ENCODE results near the gene KCNH1. TPM values are rescaled to one million over a fixed set of nuclear protein-coding genes. Genes with fewer than 3 reads are reported as not detected.

Gene KCNH1
- total RNA-seq, 2 donors from 2014 or later: 0.40 to 0.64 TPM

DNA sequence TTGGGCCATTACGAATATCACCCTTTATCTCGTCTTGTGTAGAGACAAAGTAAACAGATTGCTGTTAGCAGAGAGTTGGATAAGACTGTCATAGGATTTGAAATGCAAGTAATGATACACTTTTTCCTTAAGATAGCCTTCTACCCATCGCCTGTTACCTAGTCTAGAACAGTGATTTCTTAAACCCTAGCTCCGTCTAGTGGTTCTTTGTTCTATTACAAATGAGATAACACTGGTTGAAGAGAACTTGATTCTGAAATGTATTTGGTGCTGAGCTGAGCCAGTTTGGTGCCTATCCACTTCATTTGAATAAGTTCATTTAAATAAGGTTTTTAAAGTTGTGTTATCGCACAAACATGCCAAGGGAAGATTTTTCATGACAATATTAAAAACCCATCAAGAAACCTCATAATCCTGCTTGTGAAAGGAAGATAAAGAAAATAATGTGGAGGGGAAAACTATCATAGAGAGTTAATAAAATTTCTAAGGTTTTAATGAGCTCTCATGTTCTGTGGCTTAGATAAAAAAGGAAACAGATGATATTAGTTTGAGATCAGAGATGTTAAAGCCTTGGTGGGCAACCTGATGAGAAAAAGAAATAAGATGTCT, 1.5 kb upstream of the KCNH1 start:
- no peak for TF ChIP-seq CTCF (IDR thresholded peaks at IDR 0.05)
- Histone ChIP-seq H3K9me3 (no peaks in the 10 kb centered on the region), H3K27ac (no peak overlapping the region), H3K27me3 (peaks cover 19% of the 10 kb centered on the region), H3K4me3 (no peak overlapping the region), H3K36me3 (no peaks in the 10 kb centered on the region), H3K9ac (ENCODE audit: low read depth in 2 of 2, low read length in 2 of 2) (no peak overlapping the region), H3K4me1 (peaks cover 4% of the 10 kb centered on the region)
- intact Hi-C loops (cut with DNase I): loop anchor here (2.0 to 10.0 kb wide), 4 partner anchors 119 to 729 kb away; partner anchors contain the start of gene RCOR3
- no peak for DNase-seq

DNA sequence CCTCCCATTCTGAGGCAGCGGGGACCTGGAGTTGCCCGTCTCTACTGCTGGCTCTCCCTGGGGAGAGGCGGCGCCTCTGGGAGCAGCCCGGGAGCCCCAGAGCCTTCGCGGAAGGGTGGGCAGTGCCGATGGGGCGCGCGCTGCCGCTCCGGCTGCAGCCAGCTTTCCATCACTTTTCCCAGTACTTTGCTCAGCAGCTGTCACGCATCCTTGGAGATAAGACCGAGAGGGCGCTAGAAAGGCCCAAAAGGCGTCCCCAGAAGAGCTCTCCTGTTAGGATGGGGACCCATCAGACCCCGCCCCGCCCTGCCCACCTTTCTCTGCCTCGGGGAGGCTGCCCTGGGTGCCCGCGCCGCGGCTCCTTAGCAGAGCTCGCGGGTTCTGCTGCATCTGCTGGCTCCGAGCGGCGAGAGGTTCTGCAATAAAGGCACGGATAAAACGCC, 534 bp downstream of the KCNH1 start:
- Histone ChIP-seq H3K9ac (ENCODE audit: low read depth in 2 of 2, low read length in 2 of 2) (no peak overlapping the region), H3K27ac (no peak overlapping the region), H3K36me3 (no peaks in the 10 kb centered on the region), H3K4me1 (peaks cover 4% of the 10 kb centered on the region), H3K4me3 (peak overlapping the region; percentile 35), H3K27me3 (peaks cover 19% of the 10 kb centered on the region), H3K9me3 (no peaks in the 10 kb centered on the region)
- DNase-seq: no peak
- intact Hi-C loops (cut with DNase I): loop anchor here (10.0 kb wide), 2 partner anchors 121 to 679 kb away; partner anchors contain the start of gene RCOR3
- TF ChIP-seq CTCF (IDR thresholded peaks at IDR 0.05): no peak

DNA sequence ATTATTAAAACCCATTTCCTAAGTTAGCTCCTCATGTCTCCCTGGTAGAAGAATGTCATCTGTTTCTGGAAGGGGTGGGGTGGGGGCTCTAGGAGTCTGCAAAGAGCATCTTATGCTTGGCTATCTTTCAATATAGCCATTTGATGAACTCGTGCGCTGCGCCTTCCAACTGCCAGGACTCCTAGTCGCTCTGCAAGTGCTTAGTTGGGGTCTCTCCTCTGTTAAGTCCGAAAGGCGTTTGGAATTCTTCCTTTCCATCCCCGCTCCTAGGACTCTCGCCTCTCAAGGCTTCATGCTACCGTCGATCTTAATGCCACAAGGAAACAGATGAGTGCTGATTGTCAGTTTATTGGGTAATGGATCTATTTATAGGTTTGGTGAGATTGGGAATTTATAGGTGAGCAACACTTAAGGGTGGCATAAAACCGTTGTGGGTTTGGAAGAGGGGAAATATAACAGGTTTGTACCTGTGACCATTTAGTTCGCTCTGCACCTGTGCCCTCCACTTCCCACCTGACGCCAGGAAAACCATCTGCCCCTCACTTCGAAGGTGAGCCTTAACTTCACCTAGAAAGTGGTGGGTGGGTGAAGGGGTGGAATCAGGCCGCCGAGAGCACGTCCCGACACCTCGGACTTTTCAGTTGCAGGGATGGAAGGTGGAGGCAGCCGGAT, 1.1 kb downstream of the KCNH1 start:
- peaks cover 19% of the 10 kb centered on the region for H3K27me3 ChIP-seq
- H3K4me1 ChIP-seq: peaks cover 4% of the 10 kb centered on the region
- intact Hi-C loops (cut with DNase I): loop anchor here (10.0 kb wide), 2 partner anchors 122 to 678 kb away; partner anchors contain the start of gene RCOR3
- no peak overlapping the region for H3K9ac ChIP-seq (ENCODE audit: low read depth in 2 of 2, low read length in 2 of 2)
- no peak overlapping the region for H3K27ac ChIP-seq
- peak overlapping the region; percentile 35 for H3K4me3 ChIP-seq
- TF ChIP-seq CTCF (IDR thresholded peaks at IDR 0.05): no peak
- H3K9me3 ChIP-seq: no peaks in the 10 kb centered on the region
- DNase-seq: no peak
- H3K36me3 ChIP-seq: no peaks in the 10 kb centered on the region

GRCh38 chr1:211129776-211130175, 4.2 kb downstream of the KCNH1 start:
- intact Hi-C loops (cut with DNase I): loop anchor here (10.0 kb wide), 2 partner anchors 125 to 675 kb away; partner anchors contain the start of gene RCOR3
- H3K27ac ChIP-seq: no peak overlapping the region
- no peak overlapping the region for H3K9ac ChIP-seq (ENCODE audit: low read depth in 2 of 2, low read length in 2 of 2)
- TF ChIP-seq CTCF (IDR thresholded peaks at IDR 0.05): no peak
- H3K36me3 ChIP-seq: no peaks in the 10 kb centered on the region
- peaks cover 4% of the 10 kb centered on the region for H3K4me1 ChIP-seq
- DNase-seq: no peak
- peaks cover 19% of the 10 kb centered on the region for H3K27me3 ChIP-seq
- H3K9me3 ChIP-seq: no peaks in the 10 kb centered on the region
- no peak overlapping the region for H3K4me3 ChIP-seq

GRCh38 chr1:211127166-211127565, 6.8 kb downstream of the KCNH1 start:
- H3K9ac ChIP-seq (ENCODE audit: low read depth in 2 of 2, low read length in 2 of 2): no peak overlapping the region
- no peaks in the 10 kb centered on the region for H3K9me3 ChIP-seq
- intact Hi-C loops (cut with DNase I): no loop called here
- no peak overlapping the region for H3K4me3 ChIP-seq
- DNase-seq: no peak
- no peaks in the 10 kb centered on the region for H3K4me1 ChIP-seq
- TF ChIP-seq CTCF (IDR thresholded peaks at IDR 0.05): no peak
- H3K27me3 ChIP-seq: no peaks in the 10 kb centered on the region
- peak overlapping the region; percentile 27 for H3K27ac ChIP-seq
- no peaks in the 10 kb centered on the region for H3K36me3 ChIP-seq
